Fibroblast of upper back skin (primary cell): ENCODE results near the gene DLGAP1.
A peak's percentile ranks its signal among the peaks of the same experiment; 100 is the strongest.

Experiments used
- DNase-seq: peaks from one replicate; pipeline ENCODE4 v3.0.0-alpha.2; 2013

The DLGAP1 gene

DNA sequence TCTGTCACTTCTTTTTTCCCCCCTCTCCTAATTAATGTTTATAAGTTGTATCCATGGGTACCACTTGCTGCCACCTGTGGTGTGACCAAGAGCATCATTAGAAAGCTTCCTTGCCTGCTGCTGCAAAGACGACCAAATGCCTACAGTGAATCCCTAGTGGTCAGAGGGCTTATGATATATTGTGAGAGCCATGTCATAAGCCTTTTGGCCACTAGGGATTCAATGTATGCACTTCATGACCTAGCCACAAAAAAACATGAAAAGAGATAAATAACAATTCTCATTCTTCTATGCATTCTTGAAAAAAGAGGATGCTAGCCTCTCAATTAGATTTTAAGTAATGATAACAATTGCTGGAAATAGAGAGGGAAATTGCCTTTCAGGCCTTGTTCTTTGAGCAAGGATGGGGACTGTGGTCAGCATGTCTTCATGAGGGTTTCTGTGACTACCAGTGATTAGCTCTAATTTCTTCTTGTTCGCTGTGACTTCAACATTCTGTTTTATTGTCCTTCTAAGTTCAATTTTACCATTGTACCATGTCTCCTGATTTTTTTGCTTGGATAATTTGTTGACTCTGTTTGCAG is 569.8 kb downstream of the DLGAP1 start:
- no peak for DNase-seq

DNA sequence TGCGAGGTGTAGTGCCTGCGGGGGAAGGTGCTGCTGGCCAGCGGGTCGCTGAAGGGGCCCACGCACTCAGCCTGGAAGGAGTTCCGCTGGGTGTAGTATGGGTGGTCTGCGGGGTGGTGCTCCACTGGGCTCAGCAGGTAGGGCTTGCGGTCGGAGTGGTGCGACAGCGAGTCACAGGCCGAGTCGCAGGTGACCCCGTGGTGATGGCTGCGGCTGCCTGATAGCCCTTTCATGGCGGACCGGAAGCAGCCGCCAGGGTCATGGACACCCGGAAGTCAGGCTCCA is 575.3 kb downstream of the DLGAP1 start:
- DNase-seq: no peak

DNA sequence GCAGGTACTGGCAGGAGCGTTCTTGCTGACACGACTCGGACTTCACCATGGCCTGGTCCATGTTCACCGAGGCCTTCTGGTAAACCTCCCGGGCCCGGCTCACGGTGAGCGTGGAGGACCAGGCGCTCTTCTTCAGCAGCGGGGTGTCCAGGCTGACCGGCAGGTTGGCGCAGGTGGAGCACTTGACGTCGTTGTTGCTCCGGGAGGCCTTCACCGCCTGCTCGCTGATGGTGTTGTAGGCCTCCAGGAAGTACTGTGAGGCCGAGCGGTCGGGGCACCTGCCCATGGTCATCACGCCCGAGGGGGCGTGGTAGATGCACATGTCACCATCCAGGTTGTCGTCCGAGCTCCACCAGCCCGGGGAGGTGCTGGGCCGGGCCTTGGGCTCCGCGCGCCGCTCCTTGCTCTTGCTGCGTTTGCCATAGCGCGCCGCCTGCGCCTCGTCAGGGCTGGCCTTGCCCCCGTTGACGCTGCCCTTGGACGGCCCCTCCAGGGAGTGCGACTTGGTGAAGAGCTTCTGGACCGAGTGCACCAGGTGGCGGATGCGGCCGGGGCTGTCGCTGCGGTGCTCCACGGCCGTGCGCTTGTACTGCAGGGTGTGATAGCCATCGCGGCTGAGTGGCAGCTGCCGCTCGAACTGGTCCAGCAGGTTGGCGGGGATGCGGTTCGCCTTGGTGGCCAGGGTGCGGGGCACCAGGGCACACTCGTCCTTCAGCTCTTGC is 575.8 kb downstream of the DLGAP1 start:
- no peak for DNase-seq

DNA sequence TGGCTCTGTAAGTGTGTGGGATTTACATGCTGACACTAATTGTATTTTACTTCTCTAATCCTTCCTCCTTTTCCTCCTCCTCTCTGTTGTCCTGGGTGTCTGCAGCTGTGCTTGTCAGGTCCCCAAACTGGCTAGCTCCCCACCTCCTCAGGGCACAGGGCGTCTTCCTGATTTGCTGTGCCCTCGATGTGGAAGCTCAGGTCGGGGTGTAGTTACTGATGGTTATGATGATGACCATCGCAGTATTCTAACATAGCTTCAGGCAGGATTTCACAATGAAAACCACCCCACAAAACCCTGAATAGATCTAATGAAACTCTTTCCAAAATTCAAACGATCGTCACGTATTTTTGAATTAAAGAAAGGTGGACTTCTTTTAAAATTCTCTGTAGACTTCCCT is 576.7 kb downstream of the DLGAP1 start:
- no peak for DNase-seq

DNA sequence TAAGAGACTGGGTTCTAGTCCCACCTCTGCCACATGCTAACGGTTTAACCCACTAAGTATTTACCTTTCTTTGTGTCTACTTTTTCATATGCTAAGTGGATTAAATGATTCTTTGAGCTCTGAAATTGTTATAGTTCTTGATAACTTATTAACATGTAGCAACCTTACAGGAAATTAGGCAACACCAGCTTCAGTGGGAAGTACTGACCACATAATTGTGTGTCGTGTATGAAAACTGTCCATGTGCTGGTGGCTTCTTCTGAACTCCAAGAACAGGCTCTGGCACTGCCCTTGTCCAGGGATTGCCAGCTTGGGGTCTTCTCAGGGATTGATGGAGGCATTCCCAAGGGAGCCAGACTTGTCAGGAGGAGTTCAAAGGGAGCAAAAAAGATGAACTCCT is 577.4 kb downstream of the DLGAP1 start:
- peak; percentile 29 for DNase-seq

DNA sequence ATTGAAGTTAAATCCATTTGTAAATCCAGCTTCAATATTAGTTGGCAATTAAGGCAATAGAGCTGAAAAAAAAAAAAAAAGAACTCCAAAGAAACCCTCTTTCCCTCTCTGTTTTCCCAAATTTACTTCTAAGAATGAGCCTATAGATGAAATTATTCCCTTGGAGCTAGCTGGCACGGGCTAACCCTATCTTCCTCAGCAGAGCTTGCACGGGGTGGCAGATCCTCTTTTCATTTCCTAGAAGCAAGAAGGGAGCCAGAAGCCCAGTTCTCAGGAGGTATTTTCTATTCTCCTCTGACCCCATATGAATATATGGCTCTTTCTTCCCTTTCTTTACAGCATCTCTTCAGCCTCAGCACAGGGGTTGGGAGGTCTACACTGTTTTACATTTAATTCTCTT is 579.1 kb downstream of the DLGAP1 start:
- DNase-seq: no peak

DNA sequence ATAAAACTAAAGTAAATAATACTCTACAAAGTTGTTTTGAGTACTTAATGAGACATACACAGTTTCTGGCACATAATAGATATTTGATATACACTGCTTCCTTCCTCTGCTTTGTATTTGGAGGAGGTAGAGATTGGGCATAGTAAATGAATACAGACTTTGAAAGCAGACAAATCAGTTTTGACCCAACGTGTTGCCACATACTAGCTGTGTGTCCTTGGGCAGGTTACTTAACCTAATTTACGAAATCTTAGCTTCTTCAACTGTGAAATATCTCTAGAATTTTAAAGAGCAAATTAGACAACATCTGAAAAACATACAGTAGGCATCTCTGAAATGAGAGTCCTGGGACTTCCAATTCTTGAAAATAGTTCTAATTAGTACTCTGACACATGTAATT is 579.7 kb downstream of the DLGAP1 start:
- DNase-seq: no peak

DNA sequence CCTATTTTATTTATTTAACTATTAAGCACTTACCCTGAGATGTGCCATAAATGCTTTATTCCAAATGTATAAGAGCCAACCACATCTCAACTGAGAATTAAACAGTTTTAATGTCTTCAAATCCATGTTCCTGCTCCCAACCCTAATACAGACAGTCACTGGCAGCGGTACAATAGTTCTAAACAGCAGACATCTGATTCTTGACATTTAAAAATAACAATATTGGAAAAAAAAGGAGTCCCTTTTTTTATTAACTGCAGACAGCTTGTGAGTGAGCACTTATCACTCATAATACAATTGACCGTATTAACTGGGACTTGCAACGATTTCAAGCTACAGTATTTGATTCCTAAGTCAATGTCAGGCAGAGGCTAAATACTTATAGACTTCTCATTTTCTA is 580.5 kb downstream of the DLGAP1 start:
- DNase-seq: no peak

DNA sequence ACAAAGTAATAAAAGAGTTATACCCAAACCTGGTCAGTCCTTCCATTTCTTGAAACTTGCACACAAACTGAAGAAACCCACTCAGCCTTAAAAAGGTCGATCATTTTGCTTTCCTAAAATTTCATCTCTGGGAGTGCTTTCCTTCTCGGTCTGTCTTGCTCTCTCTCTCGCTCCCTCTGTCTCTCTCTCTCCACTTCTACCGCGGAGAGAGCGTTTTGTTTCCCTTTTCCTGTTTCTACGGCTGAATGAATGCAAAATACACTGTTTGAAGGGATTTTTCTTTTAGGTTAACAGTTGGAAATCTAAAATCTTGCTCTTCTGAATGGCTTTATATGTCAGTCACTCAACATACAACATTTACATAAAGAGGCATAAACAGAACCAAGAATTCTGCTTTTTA is 581.0 kb downstream of the DLGAP1 start:
- no peak for DNase-seq

DNA sequence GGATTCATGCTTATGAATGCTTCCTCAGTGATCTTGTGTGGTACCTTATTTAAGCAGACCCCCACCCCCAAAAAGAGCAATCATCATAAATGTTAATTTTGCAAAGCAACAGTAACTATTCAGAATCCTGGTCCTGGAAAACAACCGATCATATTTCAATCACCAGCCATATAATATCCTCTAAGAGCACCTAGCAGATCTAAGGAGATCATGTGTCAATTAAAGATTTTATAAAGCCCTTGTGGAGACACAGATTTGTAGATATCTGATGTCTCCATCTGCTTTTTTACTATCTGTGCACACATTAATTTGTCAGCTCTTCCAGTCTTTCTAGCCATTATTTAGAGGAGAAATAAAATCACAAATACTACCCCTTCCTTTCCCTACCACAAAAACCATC is 581.4 kb downstream of the DLGAP1 start:
- no peak for DNase-seq

DNA sequence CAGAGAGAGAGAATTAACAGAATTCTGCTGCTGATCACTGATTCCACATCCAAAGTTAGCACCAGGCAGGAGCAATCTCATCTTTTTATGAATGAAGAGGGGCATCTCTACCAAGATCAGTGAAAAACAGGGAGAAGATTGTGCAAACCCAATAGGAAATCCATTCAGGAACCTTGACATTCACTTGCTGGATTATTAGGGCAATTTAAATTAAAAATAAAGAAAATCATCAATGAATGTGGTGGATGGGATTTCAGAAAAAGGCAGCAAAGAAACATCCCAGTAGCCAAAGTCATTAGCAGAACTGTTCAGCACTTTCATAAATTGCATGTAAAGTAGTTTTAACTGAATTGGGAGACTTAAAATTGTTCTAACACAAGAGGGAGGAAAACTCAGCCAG is 581.9 kb downstream of the DLGAP1 start:
- DNase-seq: no peak

DNA sequence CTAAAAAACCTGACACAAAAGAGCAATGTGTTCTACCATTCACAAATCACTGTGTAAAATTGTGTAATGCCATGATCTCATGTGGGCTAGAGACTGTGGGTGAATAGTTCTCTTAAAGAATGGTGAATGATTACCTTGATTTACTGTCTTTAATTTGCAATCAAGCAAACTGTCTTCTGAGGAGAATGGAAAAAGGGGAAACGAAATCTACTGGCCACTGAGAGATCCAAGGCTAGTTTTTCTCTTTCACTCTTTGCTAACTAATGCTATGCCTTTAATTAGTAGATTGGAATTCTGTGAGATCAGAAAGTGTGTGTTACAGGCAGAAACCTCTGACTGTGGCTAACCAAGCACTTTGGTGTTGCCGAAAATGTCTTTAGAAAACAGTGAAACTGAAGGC is 582.5 kb downstream of the DLGAP1 start:
- no peak for DNase-seq

DNA sequence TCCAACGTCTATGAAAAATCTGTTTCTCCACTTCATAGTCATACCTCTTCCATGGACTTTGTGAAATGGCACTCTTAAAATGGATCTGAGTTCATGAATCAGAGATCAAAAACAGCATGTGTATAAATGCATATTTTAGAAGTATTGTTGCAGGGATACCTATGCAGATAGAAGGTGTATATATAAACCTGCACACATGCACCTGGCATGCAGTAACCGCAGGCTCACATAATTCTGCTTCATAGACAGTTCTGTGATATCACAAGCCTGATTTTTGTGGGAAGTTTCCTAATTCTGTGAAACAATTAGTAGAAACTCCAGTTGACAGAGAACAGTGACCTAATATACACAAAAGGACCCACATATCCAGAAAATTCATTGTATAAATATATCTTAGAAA is 583.4 kb downstream of the DLGAP1 start:
- DNase-seq: no peak

DNA sequence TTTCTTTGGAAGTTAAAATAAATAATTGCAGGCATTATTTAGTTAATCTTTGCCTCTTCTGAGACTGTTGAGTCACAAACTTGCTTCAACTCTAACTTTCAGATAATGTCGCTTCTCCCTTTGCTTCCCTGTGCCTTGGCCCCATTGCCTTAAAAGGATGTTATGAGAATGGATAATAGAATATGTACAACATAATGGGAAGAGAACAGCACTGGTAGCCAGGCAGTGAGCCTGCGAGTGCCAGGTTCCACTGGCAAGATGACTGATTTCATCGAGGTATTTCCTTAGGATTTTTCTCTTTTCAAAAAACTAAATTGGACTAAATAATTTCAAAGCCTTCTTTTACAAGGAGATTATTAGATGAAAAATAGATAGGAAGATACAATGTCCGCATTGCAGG is 584.2 kb downstream of the DLGAP1 start:
- no peak for DNase-seq

DNA sequence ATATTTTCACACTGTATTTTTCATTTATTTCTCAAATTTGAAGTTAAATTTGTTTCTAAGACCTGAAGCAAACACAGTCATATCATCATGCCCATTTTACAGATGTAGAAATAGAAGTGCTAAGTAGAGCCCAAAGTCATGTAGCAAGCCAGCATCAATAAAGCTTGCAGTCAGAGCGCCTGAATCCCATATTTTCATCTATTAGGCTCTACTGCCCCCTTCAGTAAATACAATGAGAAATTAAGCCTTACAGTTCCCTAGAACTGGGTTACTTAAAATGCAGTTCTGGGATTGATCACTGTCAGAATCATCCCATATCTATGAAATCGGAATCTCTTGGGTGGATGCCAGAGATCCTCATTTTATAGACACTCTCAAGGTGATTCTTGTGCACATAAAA is 585.3 kb downstream of the DLGAP1 start:
- peak; percentile 73 for DNase-seq

DNA sequence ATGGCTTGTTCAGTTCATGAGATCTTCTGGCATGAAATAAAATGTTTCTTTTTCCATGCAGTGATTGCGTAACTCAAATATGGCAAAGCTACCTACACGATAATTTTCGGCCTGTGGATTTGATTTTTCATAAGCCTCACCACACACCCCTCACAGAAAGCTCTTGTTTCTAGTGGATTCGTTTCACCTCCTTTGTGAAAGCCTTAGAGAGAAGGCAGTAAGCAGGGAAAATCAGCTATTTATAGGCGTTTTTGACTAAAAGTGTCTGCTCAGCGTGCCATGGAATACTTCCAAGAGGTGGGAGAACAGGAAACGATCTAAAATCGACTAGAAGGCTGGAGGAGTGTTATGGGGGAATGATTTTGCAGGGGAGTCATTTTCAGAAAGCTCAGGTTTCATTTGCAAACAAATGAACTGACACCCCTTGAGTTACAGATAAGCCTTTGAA is 587.2 kb downstream of the DLGAP1 start:
- DNase-seq: peak; percentile 15

DNA sequence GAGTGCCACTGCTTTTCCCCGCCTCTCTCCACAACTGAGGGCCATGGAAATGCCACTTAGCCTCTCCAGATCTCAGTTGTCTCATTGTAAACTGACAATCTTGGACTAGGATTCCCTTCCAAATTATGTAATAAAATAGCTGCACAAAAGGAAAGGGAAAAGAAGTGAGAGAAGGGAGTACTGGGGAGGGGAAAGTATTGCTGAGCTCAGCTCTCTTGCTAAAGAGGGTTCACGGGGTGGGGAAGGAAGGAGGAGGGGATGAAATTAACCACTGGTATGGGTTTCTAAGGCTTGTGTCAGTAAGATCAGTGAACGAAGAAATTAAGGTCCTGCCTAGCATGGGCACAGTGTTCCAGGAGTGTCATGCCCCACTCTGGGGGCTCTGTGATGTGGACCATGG is 587.9 kb downstream of the DLGAP1 start:
- no peak for DNase-seq

DNA sequence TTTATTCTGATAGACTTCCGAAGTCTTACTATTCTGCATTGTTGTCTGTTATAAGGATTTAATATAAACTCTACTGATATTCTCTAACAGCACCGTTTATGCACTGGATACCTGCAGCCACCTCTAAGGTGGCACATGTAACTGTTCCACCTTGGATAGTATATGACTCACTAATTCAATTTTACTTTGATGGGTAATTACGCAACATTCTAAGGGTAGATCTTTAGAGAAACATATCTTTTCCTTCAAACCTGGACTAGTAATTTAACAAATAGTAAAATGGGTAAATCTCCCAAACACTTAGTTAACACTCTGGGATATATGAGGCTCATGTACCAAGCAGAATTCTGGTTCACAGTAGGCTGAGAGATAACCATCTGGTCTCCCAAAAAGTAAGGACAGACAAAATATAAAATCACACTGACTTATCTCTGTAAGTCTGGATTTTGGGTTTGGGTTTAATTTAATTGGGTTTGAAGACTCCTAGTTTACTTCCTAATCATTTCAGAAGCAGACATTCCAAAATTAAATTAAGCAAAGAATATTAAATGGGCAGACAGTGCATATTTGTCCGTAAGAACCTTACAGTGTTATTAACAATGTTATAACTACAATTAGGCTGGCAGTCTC is 590.3 kb downstream of the DLGAP1 start:
- DNase-seq: no peak

DNA sequence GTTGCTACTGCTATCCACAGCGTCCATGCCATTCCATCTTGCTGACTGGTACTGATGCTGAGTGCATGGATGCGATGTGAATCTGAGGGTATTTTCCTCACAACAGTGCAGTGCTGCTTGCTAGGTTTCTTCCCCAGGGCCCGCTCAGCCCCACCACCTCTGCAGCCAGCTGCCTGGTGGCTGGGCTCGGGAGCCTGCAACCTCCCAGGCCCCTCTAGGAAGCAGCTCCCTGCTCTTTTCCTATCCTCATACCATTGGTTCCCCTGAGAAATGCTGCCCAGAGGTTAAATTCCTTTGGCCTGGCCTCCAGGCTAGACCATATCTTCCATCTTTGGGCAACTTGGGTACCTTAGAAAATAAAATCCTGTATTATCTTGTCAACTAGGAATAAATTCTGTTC is 591.5 kb downstream of the DLGAP1 start:
- DNase-seq: no peak

DNA sequence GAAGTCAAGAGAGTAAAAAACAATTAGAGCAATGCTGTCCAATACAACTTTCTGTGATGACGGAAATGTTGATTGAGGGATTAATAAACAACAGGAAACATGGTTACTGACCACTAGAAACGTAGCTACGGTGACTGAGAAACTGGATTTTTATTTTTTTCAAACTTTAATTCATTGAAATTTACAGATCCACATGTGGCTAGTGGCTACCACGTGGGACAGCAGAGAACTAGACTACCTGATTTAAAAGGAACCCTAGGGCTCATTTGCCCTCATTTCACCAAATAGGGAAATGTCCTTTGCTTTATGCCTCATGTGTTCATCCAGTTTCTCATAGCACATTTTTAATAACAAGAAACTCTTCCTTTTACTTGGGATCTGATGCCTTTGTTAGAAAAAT is 592.1 kb downstream of the DLGAP1 start:
- no peak for DNase-seq

DNA sequence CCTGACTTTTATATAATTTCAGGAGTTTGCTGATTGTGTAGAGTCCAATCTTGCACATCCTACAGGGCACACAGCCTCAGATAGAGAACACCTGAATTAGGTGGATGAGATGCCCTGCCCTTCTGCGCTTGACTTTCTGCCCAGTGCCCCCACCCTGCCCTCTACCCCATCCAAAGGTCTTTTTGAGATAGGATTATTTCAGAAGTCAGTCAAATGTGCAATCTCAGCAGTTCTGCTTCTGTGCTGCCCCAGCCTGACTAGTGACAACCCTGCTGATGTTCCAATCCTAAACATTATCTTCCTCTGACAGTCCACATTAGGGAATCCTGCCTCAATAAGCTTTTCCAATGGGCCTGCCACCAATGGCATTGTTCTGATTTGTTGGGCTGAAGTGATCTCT is 593.6 kb downstream of the DLGAP1 start:
- no peak for DNase-seq

DNA sequence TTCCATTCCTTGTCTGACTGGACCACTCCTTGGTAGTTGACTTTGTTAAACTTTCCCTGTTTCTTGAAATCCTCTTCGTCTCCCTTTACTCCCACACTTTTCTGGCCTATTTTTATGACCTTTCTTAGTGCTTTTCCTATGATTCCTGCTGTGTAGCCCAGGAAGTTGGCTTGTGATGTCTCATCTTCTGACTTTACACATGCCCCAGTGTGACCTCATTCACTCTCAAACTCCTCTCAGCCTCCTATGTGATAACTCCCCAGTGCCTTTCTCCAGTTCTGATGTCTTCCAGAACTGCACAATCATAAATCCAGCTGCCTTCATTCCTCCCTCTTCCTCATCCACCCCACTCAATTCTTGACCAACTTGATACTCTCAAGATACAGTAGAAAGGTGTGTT is 597.6 kb downstream of the DLGAP1 start:
- peak; percentile 22 for DNase-seq

DNA sequence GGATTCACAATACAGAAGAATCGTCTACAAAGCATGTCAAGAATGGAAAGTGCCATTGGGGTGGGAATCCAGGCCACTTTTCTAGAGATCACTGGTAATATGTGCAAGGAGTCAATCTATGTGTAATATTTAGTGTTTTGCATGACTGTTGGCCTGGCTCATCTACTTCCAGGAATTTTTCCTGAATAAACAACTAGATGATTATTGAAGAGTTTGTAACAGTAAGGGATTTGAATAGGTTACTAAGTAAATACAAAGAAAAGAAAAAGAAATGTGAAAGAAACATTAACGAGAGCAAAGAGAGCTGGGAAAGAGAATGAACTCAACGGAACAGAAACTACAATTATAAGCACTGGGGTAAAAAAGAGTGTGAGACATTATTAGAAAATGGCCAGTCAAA is 599.1 kb downstream of the DLGAP1 start:
- no peak for DNase-seq

DNA sequence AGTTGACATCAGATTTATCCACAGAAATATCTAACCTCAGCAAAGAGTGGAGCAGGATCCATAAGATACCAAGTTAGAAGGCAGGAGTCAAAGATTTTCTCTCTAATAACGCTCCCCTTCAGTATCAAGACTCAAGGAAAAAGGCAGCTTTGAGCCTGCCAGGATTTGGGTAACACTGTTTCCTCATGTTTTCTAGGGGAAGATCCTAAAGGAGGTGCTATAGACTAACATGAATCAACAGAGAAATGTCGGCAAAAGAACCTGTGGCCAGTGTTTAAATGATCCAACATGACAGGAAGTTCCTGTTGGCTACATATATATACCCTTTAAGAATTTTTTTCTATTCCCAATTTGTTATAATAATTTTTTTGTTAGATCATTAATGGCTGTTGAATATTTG is 602.8 kb downstream of the DLGAP1 start:
- DNase-seq: no peak

DNA sequence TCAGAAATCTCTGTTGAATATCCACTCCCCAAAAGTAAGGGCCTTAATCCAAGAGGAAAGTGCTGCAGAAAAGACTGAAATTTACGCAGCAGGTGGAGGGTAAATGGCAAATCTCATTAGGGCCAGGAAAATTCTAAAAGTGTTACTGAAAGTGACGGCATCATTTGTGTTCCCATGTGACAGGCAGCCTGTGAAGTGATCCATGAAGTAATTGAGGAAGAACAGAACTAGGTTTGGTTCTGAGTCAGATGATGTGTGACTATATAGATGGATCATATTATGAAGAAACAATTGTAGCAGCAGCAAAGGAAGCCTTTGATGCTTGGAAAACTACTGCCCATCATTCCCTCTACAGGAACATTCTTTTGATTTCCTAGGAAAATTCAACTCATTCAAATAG is 603.9 kb downstream of the DLGAP1 start:
- DNase-seq: no peak
